Measurements from ENCODE around the gene ABR. TPM values are rescaled to one million over a fixed set of nuclear protein-coding genes. Genes with fewer than 3 reads are reported as not detected.

ABR gene
- total and polyA plus RNA-seq, 10 donors, result 18.5 to 183 (median 121) TPM

GRCh38 chr17:979539-980405 lies 200.0 kb downstream of the ABR start, which contains the start of gene NXN:
Gene NXN (minus strand): TSS chr17:979776.
- TF ChIP-seq POLR2A (IDR thresholded peaks at IDR 0.05), result no peak
- TF ChIP-seq POLR2AphosphoS5 (IDR thresholded peaks at IDR 0.05), result peak in 2 of 3 donors; percentile 71 to 77
- TF ChIP-seq, protein P1, sequence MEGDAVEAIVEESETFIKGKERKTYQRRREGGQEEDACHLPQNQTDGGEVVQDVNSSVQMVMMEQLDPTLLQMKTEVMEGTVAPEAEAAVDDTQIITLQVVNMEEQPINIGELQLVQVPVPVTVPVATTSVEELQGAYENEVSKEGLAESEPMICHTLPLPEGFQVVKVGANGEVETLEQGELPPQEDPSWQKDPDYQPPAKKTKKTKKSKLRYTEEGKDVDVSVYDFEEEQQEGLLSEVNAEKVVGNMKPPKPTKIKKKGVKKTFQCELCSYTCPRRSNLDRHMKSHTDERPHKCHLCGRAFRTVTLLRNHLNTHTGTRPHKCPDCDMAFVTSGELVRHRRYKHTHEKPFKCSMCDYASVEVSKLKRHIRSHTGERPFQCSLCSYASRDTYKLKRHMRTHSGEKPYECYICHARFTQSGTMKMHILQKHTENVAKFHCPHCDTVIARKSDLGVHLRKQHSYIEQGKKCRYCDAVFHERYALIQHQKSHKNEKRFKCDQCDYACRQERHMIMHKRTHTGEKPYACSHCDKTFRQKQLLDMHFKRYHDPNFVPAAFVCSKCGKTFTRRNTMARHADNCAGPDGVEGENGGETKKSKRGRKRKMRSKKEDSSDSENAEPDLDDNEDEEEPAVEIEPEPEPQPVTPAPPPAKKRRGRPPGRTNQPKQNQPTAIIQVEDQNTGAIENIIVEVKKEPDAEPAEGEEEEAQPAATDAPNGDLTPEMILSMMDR (IDR thresholded peaks at IDR 0.05 in 8 of 11, conservative IDR thresholded peaks at IDR 0.05 in 3 of 11), result peak in 1 of 11 experiments; percentile 21
- H3K36me3 ChIP-seq, result no peaks in the 10 kb centered on the region
- H3K4me3 ChIP-seq, result peak within 1 kb of the TSS; percentile 49 to 89 (median 64)
- H3K9me3 ChIP-seq, result no peaks in the 10 kb centered on the region
- intact Hi-C loops (cut with DNase I; ENCODE audit: low total_unique reads), result loop anchor here (5.0 kb wide), 2 partner anchors 97 to 182 kb away; no protein-coding TSS in a partner anchor
- peaks cover 0 to 44% (median 21%) of the 10 kb centered on the region in 7 donors for H3K27me3 ChIP-seq (replicated peaks in 1 of 7)
- peak; percentile 97 for DNase-seq
- peaks cover 13 to 41% (median 28%) of the 10 kb centered on the region in 6 donors for H3K4me1 ChIP-seq
- H3K27ac ChIP-seq, result peak within 1 kb of the TSS; percentile 46 to 83 (median 80)
- 1 to 2% (median 2%) methylated on average over 38 to 94 of the region's 94 CpGs for WGBS, 5 donors

DNA sequence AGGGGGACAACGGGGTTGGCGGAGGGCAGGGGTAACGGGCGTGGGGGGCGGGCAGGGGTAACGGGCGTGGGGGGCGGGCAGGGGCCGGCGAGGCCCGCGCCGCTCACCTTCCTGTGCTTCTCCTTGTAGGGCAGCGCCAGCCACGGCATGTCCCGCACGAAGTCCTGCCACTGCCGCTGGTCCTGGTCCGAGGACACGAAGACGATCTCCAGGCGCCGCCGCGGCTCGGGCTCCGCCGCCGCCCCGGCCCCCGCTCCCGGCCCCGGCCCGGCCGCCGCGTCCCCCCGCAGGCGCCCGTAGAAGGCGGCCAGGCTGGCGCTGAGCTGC lies 200.6 kb downstream of the ABR start:
- Histone ChIP-seq H3K9me3 (no peaks in the 10 kb centered on the region), H3K4me1 (peaks cover 13 to 41% (median 28%) of the 10 kb centered on the region in 6 donors), H3K36me3 (no peaks in the 10 kb centered on the region), H3K27ac (peak overlapping the region in 5 of 8 donors; percentile 29 to 83 (median 54)), H3K4me3 (peak overlapping the region; percentile 40 to 89 (median 64)), H3K27me3 (replicated peaks in 1 of 7) (peaks cover 0 to 45% (median 21%) of the 10 kb centered on the region in 7 donors)
- DNase-seq, result no peak
- TF ChIP-seq POLR2A (IDR thresholded peaks at IDR 0.05), result no peak
- TF ChIP-seq POLR2AphosphoS5 (IDR thresholded peaks at IDR 0.05), result no peak
- TF ChIP-seq, protein P1 (IDR thresholded peaks at IDR 0.05 in 8 of 11, conservative IDR thresholded peaks at IDR 0.05 in 3 of 11), result no peak
- 1% methylated on average over 13 to 40 of the region's 42 CpGs; no CpG with 5 or more reads in 1 of the 5 donors for WGBS, 5 donors
- intact Hi-C loops (cut with DNase I; ENCODE audit: low total_unique reads), result loop anchor here (5.0 kb wide), 1 partner anchor 97 kb away; no protein-coding TSS in a partner anchor

DNA sequence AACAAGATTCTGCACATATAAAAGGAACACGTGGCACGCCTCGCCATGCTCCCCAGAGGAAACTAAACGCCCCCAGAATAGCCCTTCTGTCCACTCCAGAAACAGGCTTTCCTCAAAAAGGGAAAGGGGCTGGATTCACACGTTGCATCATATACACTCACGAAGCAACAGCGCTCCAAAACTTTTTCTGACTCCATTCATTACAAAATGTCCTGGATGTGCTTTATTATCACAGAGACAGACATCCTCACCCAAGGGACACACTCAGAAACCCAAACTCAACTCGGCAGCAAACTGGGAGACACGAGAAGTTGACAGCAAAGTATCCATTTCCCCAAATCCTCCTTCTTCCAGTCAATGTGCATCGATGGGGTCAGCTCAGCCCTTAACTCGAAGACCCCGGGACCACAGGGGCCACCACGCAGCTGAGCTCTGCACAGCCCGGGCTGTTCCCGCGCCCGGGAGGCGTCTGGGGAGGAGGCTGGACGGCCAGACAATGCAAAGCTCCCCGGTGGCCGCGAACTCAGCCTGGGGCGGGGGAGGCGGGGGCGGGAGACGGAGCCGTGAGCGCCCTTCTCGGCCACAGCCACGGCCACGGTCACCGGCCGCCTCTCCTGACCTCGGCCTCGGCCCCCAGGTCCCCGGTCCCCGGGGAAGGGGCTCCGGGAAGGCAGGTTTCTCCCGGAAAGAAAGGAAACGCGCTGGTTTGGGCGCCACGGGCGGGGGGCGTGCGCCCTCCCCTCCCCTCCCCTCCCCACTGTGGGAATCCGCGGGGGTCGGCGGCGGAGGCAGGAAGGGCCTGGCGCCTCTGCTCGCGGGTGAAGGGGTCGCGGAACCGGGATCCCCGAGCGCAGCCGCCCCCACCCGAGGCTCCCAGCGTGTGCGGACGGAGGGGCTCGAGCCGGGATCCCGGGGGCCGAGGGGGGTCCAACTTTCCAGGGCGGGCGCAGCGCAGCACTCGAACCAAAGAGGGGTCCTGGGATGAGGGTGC lies 201.4 kb downstream of the ABR start:
- Histone ChIP-seq H3K27ac (peak overlapping the region in 3 of 8 donors; percentile 2 to 83 (median 44)), H3K27me3 (replicated peaks in 1 of 7) (peaks cover 0 to 52% (median 21%) of the 10 kb centered on the region in 7 donors), H3K9me3 (no peaks in the 10 kb centered on the region), H3K36me3 (no peaks in the 10 kb centered on the region), H3K4me3 (peak overlapping the region; percentile 23 to 89 (median 58)), H3K4me1 (peaks cover 13 to 41% (median 28%) of the 10 kb centered on the region in 6 donors)
- WGBS, 5 donors, result 3 to 7% (median 3%) methylated on average over 46 to 72 of the region's 72 CpGs
- no peak for TF ChIP-seq POLR2A (IDR thresholded peaks at IDR 0.05)
- TF ChIP-seq, protein P1 (IDR thresholded peaks at IDR 0.05 in 8 of 11, conservative IDR thresholded peaks at IDR 0.05 in 3 of 11), result no peak
- TF ChIP-seq POLR2AphosphoS5 (IDR thresholded peaks at IDR 0.05), result peak in 1 of 3 donors; percentile 28
- DNase-seq, result peak; percentile 80
- intact Hi-C loops (cut with DNase I; ENCODE audit: low total_unique reads), result loop anchor here (5.0 kb wide), 1 partner anchor 96 kb away; no protein-coding TSS in a partner anchor

All from spleen (tissue), 11 donors.